NCI-H146 (cell line): ENCODE measurements around the gene ACOT7.
"Not testable (repeated sequence)": the region's sequence is repeated elsewhere in the genome, so short reads cannot be mapped to it uniquely, and the experiment has no call there.

Experiments used
- DNase-seq: peaks from one replicate; lab custom pipeline; 2025; lab: John Stamatoyannopoulos, UW

The ACOT7 gene

GRCh38 chr1:6233376-6233775, 160.2 kb downstream of the ACOT7 start:
- DNase-seq, result no peak

DNA sequence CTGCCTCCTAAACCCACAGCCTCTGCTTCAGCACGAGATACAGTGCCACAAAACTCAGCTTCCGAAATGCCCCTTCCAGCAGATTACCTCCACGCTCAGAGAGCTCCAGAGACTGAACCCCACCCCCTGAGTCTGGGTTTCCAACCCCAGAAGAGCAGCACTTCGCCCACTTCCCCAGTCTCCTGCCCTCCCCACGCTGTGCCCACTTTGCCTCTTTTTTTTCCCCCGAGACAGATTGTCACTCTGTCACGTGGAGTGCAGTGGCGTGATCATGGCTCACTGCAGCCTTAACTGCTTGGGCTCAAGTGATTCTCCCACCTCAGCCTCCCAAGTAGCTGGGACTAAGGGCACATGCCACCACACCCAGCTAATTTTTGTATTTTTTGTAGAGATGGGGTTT, 167.9 kb downstream of the ACOT7 start:
- no peak for DNase-seq

GRCh38 chr1:6224718-6225117, 168.8 kb downstream of the ACOT7 start:
- DNase-seq, result no peak

GRCh38 chr1:6223617-6224016, 169.9 kb downstream of the ACOT7 start:
- no peak for DNase-seq

DNA sequence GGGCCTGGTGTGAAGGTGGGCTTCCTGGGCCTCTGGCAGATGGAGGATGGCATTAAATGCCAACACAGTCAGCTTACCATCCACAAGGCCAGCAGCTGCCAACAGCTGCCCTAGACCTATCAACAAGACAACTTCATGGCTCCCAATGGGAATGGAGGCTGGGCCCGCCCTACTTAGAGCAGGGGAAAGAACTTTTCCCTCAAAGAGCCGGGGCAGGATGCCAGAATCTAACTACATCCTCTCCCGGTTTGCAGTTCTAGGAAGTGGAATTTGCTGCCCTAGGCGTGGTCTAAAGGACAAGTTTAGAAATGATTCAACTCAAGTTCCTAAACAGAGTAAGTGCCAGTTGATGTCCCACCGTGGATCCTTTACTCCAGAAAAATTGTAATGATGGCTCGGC, 170.9 kb downstream of the ACOT7 start:
- no peak for DNase-seq

DNA sequence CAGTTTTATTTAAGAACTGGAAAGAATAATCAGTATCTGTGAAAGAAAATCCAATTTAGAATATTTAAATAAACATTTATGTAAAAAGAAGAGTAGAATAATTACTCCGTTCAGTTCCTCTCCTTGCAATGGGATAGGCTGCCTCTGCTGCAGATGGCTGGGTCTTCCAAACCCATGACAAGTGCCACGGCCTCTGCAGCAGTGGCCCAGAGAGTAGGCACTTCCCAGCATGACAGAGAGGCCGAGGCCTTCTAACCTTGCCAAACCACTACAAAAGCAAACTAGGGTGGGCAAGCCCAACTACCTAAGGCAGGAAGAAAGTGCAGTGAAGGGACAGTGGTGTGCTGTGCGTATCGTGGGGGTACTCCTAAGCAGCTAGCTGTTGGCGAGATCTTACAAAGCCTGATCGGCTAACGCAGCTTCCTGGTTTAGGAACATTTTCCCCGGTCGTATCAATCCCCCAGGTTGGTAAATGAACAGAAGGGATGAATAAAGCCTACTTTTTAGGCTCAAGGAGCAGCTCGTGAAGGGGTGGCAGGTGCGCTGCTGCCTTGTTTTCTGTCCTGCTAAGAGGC, 172.3 kb downstream of the ACOT7 start:
- no peak for DNase-seq

DNA sequence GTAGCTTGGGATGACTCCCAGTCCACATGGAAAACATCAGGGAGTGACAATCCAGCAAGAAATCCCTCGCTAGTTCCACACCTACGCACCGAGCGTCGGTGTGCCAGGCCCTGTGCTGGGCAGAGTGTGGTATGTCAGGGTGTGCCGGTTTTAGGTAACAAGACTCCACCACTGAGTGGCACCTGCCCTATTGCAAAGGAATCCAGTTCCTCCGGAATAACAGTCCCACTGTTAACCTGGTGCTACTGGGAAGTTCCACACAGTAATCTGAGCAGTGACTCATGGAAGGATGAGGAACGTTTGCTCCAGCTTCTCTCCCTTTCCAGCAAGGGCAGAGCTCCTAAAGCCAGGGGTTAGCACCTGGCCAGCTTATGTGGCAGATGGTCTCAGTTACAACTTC, 173.3 kb downstream of the ACOT7 start:
- DNase-seq, result no peak

DNA sequence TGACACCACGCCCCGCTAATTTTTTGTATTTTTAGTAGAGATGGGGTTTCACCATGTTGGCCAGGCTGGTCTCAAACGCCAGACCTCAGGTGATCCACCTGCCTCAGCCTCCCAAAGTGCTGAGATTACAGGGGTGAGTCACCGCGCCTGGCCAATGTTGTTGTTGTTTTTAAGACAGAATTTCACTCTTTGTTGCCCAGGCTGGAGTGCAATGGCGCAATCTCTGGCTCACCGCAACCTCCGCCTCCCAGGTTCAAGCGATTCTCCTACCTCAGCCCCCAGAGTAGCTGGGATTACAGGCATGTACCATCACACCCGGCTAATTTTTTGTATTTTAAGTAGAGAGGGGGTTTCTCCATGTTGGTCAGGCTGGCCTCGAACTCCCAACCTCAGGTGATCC, 173.9 kb downstream of the ACOT7 start:
- DNase-seq, result not testable (repeated sequence)

DNA sequence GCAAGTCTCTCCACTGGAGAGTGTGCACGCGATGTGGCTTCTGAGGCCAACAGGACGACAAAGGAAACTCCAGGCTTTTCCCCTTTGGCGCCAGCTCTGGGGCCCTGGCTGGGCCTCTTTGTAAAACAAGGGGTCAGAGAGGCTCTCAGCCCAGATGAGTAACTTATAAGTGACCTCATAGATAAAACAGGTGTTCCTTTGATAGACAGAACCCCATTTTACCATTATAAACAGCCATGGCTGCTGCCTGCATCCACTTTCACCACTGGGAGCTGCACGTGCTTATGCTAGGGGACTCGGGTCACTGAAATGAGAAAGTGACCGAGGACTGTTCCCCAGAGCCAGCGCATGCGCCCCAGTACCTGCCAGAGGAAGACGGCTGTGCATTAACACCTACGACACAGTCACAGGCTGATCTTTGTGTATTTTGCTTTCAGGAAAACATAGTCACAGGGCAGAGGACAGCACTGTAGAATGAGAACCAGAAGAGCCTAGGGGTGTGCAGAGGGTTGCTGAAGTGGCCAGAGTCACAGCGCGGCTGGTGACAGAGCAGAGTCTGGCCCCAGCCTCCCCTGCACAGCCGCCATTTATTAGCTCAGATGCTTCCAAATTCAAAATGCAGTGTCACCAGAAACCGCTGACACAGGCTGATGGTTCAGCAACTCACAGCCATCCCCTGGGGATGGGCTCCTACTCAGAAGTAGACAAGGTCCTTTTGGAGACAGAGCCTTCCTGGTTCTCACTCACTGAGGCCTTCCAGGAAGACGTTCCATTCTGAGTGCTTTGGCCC, 175.0 kb downstream of the ACOT7 start:
- no peak for DNase-seq
